Measurements from ENCODE around the gene MYBPC2.

Gene MYBPC2

GRCh38 chr19:50482916-50483315 is 50.2 kb downstream of the MYBPC2 start:
- no peak for DNase-seq

GRCh38 chr19:50485284-50485955 is 52.7 kb downstream of the MYBPC2 start:
- no peak for DNase-seq

GRCh38 chr19:50486823-50487515 is 54.3 kb downstream of the MYBPC2 start:
- no peak for DNase-seq

DNA sequence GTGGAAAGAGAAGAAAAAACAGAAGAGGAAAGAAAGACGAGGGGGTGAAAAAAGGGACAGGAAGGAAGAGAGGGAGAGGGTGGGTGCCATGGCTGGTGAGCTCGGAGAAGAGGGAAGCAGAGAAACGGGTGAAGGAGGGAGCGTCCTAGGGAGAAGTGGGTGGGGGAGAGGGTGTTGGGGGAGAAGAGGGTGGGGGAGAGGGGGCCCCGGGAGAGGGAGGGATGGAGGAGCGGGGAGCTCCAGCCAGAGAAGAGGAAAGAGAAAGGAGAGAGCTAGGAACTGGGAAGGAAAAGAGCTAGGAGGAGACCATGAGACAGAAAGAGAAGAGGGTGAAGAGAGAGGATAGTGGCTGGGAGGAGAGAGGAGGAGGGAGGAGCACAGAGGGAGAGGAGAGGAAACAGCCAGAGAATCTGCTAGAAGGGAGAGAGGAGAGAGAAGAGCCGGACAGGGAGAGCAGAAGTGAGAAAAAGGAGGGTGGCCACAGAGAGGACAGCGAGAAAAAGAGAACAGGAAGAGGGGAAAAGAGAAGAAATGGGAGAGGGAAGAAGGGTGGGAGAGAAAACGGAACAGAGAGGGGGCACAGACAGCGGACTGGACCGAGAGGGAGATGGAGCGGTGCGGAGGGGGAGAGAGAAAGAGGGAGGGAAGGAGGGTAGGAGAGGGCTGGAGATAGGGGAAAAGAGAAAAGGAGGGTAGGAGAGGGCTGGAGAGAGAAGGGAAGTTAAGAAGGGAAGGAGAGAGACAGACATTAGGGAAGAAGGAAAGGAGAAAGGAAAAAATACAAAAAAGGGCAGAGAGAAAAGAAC is 55.9 kb downstream of the MYBPC2 start:
- DNase-seq, result no peak

DNA sequence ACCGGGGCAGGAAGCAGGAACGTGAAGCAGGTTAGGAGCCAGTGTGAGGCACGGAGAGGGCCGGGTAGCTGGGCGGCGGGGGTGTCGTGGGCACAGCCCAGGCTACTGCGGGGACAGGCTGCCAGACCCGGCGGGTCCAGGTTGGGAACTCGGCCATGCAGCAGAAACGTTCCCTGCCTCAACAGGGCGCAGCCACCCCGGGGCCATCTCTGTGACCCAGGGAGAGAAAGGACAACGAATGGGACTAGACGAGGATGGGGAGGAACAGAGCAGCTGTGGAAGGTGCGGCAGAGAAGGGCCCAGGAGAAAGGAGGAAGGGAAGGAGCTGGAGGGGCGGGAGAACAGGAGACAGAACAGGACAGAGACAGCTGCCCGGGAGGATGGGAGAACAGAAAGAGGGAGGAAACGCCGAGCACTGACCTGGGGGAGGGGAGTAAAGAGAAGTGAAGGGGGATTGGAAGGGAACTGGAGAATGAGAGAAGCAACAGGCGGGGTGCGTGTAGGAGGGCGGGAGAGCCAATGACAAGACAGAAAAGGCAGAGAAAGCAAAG is 56.8 kb downstream of the MYBPC2 start:
- DNase-seq, result no peak

GRCh38 chr19:50490411-50490811 is 57.7 kb downstream of the MYBPC2 start:
- DNase-seq, result no peak

DNA sequence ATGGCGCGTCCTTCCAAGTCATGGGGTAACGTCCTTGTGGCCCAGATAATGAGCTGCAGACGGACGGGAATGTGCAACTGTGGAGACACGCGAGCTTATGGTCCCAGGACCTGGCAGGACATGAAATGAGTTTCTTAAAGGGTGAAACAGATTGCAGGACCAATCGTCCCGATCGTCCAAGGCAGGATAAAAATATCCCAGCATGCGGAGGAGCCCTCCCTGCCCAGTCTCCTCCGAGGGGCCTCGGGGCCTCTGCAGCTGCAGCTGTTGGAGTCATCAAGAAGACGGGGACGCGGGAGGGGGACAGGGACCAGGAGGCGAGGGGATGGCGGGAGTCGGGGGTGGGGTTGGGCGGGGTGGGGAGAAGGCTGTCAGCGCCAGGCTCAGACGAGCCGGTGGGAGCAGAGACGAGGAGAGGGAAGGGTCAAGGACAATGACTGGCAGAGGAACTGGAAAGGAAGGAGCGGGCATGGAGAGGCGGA is 58.3 kb downstream of the MYBPC2 start:
- DNase-seq, result no peak

GRCh38 chr19:50492303-50493052 is 59.8 kb downstream of the MYBPC2 start:
- DNase-seq, result no peak

DNA sequence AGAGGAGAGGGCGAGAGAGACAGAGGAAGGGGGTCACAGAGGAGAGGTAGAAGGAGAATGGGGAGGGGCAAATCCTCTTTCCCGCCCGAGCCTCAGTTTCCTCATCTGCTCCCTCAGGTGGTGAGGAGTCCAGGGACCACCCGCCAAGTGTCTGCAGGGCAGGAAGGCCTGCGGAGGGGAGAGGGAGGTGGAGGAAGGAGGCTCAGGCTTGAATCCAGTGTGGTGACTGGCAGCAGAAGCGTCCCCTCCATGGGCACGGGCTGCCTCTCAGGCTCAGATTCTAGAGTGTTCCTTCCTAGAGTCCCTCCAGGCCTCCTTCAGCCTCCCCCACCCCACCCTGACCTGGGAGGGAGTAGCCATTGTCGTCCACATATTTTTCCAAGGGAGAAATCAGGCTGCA is 60.5 kb downstream of the MYBPC2 start:
- no peak for DNase-seq

DNA sequence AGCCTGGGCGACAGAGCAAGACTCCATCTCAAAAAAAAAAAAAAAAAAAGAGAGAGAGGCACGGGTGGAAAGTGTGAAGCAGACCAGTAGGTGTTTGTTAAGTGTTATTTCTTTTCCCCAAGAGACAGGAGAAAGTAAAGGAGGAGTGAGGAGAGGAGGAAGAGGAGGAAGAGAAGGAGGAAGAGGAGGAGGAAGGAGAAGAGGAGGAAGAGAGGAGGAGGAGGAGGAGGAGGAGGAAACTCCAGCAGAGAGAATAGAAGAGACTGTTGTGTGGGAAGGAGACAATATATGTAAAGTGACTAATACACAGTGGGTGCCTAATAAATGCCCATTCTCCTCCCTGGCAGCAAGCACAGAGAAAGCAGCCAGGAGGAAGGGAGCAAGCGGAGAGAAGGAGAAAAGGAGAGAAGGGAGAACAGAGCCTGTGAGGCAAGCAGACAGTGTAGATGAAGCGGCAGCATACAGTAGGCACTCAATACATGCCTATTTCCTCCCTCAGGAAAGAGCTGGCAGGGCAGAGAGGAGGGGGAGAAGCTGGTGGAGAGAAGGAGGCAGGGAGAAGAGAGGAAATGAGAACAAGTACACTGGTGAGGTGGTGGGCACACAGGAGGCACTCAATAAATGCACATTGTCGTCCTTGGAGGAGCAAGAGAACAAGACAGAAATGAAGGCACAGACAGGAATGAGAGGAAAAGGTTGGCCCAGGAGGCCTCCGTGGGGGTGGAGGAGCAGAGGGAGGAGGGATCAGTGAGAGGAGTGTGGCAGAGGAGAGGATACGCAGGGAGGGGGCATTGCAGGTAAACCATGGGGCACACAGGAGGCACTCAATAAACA is 61.7 kb downstream of the MYBPC2 start:
- DNase-seq, result no peak

DNA sequence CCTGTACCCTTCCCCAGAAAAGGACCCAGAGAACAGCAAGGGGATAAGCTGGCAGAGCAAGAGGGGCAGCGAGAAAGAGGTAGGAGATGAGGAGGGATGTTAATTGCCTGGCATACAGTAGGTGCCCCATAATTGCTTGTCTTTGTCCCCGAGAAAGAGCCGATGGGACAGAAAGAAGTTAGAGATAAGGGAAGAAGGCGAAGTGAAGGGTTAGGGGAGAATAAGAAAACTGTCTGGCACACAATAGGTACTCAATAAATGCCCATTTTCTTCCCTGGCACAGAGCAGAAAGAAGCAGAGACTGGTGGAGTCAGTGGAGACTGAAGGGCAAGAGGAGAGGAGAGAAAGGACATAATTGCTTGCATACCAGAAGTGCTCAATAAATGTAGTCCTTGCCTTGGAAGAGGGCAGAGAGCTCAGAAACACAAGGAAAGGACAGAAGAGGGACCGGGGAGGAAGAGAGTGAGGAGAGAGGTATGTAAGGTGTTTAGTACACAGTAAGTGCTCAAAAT is 62.4 kb downstream of the MYBPC2 start:
- no peak for DNase-seq

DNA sequence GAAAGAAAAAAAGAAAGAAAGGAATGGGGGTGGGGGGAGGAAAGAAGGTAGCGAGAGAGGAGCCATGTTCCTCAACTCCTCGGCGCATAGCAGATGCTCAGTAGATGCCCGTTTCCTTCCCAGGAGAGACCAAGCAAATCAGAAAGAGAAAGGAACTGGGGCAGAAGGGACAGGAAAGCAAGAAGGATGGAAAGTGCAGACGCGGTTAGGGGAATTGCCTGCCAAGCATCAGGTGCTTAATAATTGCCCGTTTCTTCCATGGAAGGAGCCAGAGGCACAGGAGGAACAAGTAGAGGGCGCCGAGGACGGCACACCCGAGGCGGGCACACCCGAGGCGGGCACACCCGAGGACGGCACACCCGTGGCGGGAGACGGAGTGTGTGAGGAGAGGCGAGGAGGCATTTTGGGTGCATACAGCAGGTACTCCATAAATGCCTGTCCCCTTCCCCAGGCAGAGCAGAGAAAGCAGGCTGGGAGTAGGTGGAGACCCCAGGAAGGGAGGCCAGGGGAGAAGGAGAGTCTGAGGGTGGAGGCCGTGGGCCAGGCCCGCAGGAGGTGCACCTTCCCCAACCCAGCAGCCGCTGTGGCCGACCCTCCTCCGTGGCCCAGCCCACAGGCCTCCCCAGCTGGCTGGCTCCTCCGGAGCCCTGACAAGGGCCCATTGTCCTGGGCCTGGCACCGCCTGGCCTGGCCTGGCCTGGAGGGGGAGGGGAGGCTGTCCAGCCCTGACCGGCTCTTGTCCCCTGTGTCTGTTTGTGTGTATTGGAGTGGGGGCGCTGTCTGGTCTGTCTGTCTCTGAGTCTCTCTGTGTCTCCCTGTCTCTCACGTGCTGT is 63.7 kb downstream of the MYBPC2 start:
- no peak for DNase-seq

GRCh38 chr19:50497022-50497405 is 64.3 kb downstream of the MYBPC2 start:
- DNase-seq, result no peak

DNA sequence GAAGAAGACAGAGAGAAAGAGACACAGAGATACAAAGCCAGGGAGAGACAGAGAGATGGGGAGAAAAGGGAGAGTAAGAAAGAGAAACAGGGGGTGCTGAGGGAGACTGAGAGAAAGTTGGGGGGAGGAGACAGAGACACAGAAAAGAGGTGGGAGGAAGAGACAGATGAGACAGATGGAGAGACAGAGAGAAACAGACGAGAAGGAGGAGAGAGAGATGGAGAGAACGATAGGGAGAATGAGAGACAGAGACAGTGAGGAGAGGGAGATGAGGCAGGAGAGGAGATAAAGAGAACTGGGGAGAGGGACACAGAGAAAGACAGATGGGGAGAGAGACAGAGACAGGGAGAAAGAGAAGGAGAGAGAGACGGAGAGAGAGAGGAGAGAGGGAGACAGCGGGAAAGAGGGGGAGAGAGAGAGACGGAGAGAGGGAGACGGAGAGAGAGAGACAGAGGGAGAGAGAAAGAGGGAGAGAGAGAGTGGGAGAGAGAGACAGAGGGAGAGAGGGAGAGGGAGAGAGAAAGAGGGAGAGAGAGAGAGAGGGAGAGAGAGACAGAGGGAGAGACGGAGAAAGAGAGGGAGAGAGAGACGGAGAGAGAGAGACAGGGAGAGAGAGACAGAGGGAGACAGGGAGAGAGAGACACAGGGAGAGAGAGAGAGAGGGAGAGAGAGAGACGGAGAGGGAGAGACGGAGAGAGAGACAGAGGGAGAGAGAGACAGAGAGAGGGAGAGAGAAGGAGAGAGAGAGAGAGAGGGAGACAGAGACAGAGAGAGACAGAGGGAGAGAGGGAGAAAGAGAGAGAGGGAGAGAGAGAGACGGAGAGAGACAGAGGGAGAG is 65.7 kb downstream of the MYBPC2 start:
- DNase-seq, result no peak

- DNase-seq, result no peak
Measured at GRCh38 chr19:50500060-50500752, 67.5 kb downstream of the MYBPC2 start.

- DNase-seq, result no peak
Measured at GRCh38 chr19:50500753-50501151, 68.1 kb downstream of the MYBPC2 start.

DNA sequence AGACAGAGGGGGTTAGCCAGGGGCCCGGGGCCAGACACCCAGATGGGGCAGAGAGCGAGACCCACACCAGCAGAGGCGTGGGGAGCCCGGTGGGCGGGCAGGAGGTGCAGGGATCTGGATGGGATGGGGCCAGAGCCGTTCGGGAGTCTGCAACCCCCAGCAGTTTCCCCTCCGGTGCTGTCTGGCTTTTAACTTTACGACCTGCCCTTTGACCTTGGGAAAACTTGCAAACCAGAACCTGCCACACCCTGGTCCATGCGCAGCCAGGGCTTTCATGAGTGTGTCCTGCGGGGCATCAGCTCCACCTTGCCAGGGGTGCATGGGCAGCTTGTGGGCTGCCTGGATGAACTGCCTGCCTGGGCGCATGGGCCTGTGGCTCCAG is 68.5 kb downstream of the MYBPC2 start:
- DNase-seq, result no peak

GRCh38 chr19:50501568-50502475 is 69.1 kb downstream of the MYBPC2 start:
- no peak for DNase-seq
